Vagina (tissue), 2 donors: ENCODE measurements around the gene BCL7C. TPM values are rescaled to one million over a fixed set of nuclear protein-coding genes. Genes with fewer than 3 reads are reported as not detected.

Experiments
- DNase-seq, 2 donors: peaks; one replicate each; pipeline ENCODE4 v3.0.0-alpha.2; 2017; ENCODE audit errors: extremely low spot score in 2 of 2
- H3K27ac ChIP-seq: fragments of 200-600 bp; sonication (generic); one replicate; pipeline ENCODE4 v1.5.1; 2019
- H3K27me3 ChIP-seq: fragments of 200-600 bp; sonication (generic); one replicate; pipeline ENCODE4 v1.5.1; 2019
- H3K36me3 ChIP-seq, 2 donors: fragments of 200-600 bp; sonication (generic); one replicate each; pipeline ENCODE4 v1.5.1; 2017 to 2019
- H3K4me1 ChIP-seq: fragments of 200-600 bp; sonication (generic); one replicate; pipeline ENCODE4 v1.5.1; 2019
- H3K4me3 ChIP-seq, 2 donors: fragments of 200-600 bp; sonication (generic); 1 replicate in 1 of 2; 2 replicates in 1 of 2; pipeline ENCODE4 v1.5.1; 2016 to 2019
- H3K9me3 ChIP-seq: fragments of 200-600 bp; sonication (generic); one replicate; pipeline ENCODE4 v1.5.1; 2019
- POLR2A ChIP-seq, 2 donors: fragments of 450-650 bp; IDR thresholded peaks; one replicate each; pipeline ENCODE4 v1.6.1; 2017; ENCODE audit warnings: antibody characterized with exemption in 2 of 2, mild to moderate bottlenecking in 2 of 2, moderate library complexity in 2 of 2
- POLR2AphosphoS5 ChIP-seq, 2 donors: sonication (generic); formaldehyde crosslinking; IDR thresholded peaks; one replicate each; pipeline ENCODE4 v1.9.0; 2017; ENCODE audit warnings: antibody characterized with exemption in 2 of 2, mild to moderate bottlenecking in 2 of 2, low read depth in 1 of 2; ENCODE audit not compliant: insufficient read depth in 1 of 2
- intact Hi-C: fragments of 100-400 bp; cut with DNase I; formaldehyde crosslinking; loops from one replicate; pipeline ENCODE4 v1.15.1; 2023
- total RNA-seq: library from RNA; depleted of rRNA; stranded (reverse); fragments of >200 nt; gene quantifications from one replicate; pipeline ENCODE4 v1.2.3, GENCODE V29; 2016
- TF ChIP-seq, protein P1 (sequence below), 3 experiments: fragments of 450-650 bp in 2 of 3; fragments of 200-600 bp in 1 of 3; sonication (generic) in 1 of 3; IDR thresholded peaks; one replicate each; pipeline ENCODE4 v1.5.1; 2017 to 2019; ENCODE audit warnings: antibody characterized with exemption in 3 of 3, mild to moderate bottlenecking in 2 of 3, moderate library complexity in 2 of 3

Gene BCL7C
- total RNA-seq, 1 donor from 2014 or later: 38.1 TPM

DNA sequence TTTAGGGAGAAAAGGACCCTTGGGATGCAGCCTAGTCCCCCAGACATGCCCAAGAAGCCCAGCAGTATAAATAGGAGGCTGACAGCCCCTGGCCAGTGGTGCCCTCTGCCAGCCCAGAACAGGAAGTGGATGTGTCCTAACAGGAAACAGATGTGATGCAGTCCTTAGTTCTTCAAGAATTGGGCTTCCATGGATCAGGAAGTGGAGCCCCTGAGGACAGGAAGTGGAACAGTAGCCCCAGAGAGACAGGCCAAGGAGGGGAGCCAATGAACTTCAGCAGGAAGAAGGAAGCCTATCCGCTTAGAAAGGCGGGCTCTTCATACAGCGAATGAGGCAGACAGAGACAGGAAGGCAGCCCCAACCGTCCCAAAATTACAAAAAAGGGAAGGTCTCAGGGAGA, 9.7 kb upstream of the BCL7C start:
- Histone ChIP-seq H3K4me3 (no peak overlapping the region), H3K27ac (peak overlapping the region; percentile 91), H3K9me3 (no peaks in the 10 kb centered on the region), H3K27me3 (no peaks in the 10 kb centered on the region), H3K4me1 (peaks cover 28% of the 10 kb centered on the region), H3K36me3 (no peaks in the 10 kb centered on the region)
- intact Hi-C loops: loop anchor here (5.0 kb wide), 1 partner anchor 61 kb away; no protein-coding TSS in a partner anchor
- TF ChIP-seq POLR2A (IDR thresholded peaks at IDR 0.05) (no peak), POLR2AphosphoS5 (IDR thresholded peaks at IDR 0.05; ENCODE audit: insufficient read depth in 1 of 2, low read depth in 1 of 2) (no peak)
- TF ChIP-seq, protein P1, sequence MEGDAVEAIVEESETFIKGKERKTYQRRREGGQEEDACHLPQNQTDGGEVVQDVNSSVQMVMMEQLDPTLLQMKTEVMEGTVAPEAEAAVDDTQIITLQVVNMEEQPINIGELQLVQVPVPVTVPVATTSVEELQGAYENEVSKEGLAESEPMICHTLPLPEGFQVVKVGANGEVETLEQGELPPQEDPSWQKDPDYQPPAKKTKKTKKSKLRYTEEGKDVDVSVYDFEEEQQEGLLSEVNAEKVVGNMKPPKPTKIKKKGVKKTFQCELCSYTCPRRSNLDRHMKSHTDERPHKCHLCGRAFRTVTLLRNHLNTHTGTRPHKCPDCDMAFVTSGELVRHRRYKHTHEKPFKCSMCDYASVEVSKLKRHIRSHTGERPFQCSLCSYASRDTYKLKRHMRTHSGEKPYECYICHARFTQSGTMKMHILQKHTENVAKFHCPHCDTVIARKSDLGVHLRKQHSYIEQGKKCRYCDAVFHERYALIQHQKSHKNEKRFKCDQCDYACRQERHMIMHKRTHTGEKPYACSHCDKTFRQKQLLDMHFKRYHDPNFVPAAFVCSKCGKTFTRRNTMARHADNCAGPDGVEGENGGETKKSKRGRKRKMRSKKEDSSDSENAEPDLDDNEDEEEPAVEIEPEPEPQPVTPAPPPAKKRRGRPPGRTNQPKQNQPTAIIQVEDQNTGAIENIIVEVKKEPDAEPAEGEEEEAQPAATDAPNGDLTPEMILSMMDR (IDR thresholded peaks at IDR 0.05): no peak
- no peak for DNase-seq

DNA sequence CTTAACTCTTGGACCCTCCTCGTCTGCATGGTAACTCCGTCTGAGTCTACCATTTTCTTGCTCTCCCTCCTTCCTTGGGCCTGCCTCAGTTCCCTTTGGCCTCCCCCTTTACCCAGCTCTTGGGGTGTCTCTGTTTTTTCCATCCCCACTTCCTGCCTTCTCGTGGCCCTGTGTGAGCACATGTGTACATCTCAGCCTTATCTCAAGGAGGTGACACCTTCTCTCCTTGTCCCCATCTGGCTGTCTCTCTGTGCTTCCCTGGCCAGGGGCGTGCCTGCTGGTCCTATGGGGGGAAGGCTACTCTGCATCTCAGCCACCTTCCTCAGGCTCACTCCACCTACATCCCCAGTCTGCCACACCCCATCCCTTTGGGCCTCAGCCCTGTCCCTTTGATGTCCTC, 9.1 kb upstream of the BCL7C start:
- Histone ChIP-seq H3K9me3 (no peaks in the 10 kb centered on the region), H3K27ac (peak overlapping the region; percentile 91), H3K4me3 (peak overlapping the region in 1 of 2 donors; percentile 54), H3K27me3 (no peaks in the 10 kb centered on the region), H3K36me3 (no peaks in the 10 kb centered on the region), H3K4me1 (peaks cover 28% of the 10 kb centered on the region)
- intact Hi-C loops: loop anchor here (5.0 kb wide), 1 partner anchor 61 kb away; no protein-coding TSS in a partner anchor
- TF ChIP-seq POLR2AphosphoS5 (IDR thresholded peaks at IDR 0.05; ENCODE audit: insufficient read depth in 1 of 2, low read depth in 1 of 2) (no peak), POLR2A (IDR thresholded peaks at IDR 0.05) (no peak)
- TF ChIP-seq, protein P1 (IDR thresholded peaks at IDR 0.05): no peak
- no peak for DNase-seq

DNA sequence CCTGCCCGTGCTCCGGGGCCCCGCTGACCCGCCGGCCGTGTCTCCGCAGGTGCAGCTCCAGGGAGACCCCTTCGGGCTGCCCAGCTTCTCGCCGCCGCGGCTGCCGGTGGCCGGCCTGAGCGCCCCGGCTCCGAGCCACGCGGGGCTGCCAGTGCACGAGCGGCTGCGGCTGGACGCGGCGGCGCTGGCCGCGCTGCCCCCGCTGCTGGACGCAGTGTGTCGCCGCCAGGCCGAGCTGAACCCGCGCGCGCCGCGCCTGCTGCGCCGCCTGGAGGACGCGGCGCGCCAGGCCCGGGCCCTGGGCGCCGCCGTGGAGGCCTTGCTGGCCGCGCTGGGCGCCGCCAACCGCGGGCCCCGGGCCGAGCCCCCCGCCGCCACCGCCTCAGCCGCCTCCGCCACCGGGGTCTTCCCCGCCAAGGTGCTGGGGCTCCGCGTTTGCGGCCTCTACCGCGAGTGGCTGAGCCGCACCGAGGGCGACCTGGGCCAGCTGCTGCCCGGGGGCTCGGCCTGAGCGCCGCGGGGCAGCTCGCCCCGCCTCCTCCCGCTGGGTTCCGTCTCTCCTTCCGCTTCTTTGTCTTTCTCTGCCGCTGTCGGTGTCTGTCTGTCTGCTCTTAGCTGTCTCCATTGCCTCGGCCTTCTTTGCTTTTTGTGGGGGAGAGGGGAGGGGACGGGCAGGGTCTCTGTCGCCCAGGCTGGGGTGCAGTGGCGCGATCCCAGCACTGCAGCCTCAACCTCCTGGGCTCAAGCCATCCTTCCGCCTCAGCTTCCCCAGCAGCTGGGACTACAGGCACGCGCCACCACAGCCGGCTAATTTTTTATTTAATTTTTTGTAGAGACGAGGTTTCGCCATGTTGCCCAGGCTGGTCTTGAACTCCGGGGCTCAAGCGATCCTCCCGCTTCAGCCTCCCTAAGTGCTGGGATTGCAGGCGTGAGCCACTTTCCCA, 8.4 kb upstream of the BCL7C start:
- Histone ChIP-seq H3K4me1 (peaks cover 34% of the 10 kb centered on the region), H3K4me3 (peak overlapping the region; percentile 54 to 55), H3K9me3 (no peaks in the 10 kb centered on the region), H3K27ac (peak overlapping the region; percentile 91), H3K36me3 (no peaks in the 10 kb centered on the region), H3K27me3 (no peaks in the 10 kb centered on the region)
- DNase-seq: no peak
- no peak for TF ChIP-seq POLR2AphosphoS5 (IDR thresholded peaks at IDR 0.05; ENCODE audit: insufficient read depth in 1 of 2, low read depth in 1 of 2)
- TF ChIP-seq, protein P1 (IDR thresholded peaks at IDR 0.05): no peak
- no peak for TF ChIP-seq POLR2A (IDR thresholded peaks at IDR 0.05)
- intact Hi-C loops: loop anchor here (5.0 kb wide), 1 partner anchor 60 kb away; no protein-coding TSS in a partner anchor

DNA sequence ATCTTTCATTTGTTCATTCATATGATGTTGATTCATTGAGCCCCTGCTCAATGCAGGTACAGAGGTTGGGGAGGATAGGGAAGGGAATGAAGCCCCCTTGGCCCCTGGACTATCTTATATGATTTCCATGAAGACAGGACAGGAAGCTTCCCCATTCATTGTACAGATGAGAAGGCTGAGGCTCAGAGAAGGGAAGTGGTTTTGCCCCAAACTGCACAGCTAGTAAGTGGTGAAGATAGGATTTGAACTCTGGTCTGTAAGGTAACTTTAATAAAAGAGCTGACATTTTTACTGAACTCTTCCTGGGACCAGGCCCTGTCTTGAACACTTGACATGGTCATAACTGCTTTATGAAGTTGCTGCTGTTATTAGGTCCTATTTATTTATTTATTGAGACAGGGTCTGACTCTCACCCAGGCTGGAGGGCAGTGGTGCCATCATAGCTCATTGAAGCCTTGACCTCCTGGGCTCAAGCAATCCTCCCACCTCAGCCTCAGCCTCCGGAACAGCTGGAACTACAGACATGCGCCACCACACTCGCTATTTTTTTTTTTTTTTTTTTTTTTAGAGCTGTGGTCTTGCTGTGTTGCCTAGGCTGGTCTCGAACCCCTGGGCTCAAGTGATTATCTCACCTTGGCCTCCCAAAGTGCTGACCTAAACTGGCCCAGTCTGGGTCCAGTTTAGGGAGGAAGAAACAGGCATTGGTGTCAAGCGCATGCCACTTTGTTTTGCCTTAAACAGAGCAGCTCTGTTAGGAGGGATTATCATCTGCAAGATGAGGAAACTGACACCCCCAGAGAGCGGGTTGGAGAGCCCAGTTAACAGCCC, 7.5 kb upstream of the BCL7C start:
- H3K27ac ChIP-seq: peak overlapping the region; percentile 91
- no peak for TF ChIP-seq POLR2AphosphoS5 (IDR thresholded peaks at IDR 0.05; ENCODE audit: insufficient read depth in 1 of 2, low read depth in 1 of 2)
- TF ChIP-seq, protein P1 (IDR thresholded peaks at IDR 0.05): no peak
- H3K9me3 ChIP-seq: no peaks in the 10 kb centered on the region
- peak overlapping the region; percentile 54 to 55 for H3K4me3 ChIP-seq
- H3K36me3 ChIP-seq: no peaks in the 10 kb centered on the region
- H3K27me3 ChIP-seq: no peaks in the 10 kb centered on the region
- no peak for DNase-seq
- intact Hi-C loops: loop anchor here (5.0 kb wide), 1 partner anchor 59 kb away; no protein-coding TSS in a partner anchor
- H3K4me1 ChIP-seq: peaks cover 38% of the 10 kb centered on the region
